Tracheal epithelial cell (primary cell): Measurements from ENCODE around the gene MLEC. TPM values are rescaled to one million over a fixed set of nuclear protein-coding genes. Genes with fewer than 3 reads are reported as not detected.

ENCODE experiments used
- total RNA-seq: library from RNA; depleted of rRNA; stranded (reverse); fragments of >200 nt; gene quantifications from 2 replicates; pipeline ENCODE4 v1.2.1, GENCODE V29; 2014

Gene MLEC, protein sequence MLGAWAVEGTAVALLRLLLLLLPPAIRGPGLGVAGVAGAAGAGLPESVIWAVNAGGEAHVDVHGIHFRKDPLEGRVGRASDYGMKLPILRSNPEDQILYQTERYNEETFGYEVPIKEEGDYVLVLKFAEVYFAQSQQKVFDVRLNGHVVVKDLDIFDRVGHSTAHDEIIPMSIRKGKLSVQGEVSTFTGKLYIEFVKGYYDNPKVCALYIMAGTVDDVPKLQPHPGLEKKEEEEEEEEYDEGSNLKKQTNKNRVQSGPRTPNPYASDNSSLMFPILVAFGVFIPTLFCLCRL
- total RNA-seq: 51.6 and 76.6 TPM in 2 replicates

DNA sequence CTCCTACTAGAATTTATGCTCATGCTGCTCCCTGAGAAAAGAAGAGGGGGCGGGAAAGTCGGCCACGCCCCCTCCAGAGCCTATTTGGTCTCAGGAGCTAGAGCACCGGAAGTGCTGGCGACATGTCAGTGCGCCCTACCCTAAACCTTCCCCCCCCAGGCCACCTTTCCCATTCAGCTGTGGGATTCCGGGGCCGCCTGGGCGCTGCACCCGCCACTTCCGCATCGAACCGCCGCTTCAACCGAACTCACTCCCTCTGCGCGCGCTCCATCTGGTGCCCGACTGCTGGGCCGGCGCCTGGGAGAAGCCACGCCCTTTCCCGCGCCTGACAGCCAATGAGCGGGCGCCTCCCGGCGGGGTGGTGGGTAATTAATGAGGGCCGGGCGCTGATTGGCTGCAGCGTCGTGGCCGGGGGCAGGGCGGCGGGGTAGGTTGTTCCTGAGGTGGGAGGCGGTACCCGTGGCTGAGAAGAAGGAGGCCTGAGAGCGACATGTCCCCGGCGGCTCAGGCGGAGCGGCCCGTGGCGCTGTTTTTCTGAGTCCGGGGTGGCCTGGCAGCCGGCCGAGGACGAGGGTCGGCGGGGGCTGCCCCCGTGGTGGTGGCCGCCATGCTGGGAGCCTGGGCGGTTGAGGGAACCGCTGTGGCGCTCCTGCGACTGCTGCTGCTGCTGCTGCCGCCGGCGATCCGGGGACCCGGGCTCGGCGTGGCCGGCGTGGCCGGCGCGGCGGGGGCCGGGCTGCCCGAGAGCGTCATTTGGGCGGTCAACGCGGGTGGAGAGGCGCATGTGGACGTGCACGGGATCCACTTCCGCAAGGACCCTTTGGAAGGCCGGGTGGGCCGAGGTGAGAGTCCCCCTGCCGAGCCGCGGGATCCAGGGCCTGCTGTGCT is at the start of gene MLEC:
Gene MLEC (plus strand): TSS at position 460 of the 888 bp plus-strand sequence. CDS start 148 bp downstream, at position 608.

GRCh38 chr12:120639771-120640721 is 46.9 kb upstream of the MLEC start, which contains the start of gene CABP1:
TSS of gene CABP1 (plus strand) at chr12:120640626. CDS start at chr12:120640686, 60 bp downstream.

DNA sequence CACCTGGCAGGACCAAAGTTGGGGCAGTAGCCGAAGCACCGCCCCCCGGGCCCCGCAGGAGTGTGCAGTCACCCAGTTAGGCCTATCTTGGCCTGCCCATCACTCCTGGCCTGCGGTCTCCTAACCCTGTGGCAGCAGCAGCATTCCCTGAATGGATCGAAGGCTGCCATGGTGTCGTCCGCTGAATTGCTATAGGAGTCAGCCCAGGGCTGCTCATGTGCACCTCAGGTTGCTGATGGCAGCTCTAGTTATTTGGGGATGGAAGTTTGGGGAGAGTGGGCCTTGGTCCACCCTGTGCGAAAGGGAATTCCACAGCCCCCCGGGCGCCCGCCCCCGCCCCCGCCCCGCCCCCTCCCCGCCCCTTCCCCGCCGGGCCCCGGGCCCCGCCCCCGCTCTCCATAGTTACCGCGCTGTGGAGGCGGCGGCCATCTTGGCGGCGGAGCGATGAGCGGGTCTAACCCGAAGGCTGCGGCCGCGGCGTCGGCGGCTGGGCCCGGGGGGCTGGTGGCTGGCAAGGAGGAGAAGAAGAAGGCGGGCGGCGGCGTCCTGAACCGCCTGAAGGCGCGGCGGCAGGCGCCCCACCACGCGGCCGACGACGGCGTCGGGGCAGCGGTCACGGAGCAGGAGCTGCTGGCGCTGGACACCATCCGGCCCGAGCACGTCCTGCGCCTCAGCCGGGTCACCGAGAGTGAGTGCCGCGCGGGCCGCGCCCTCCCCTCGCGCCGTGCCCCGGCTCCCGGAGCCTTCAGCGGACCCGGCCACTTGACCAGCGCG is 23.3 kb downstream of the MLEC start, which contains the start of gene UNC119B:
Gene UNC119B (plus strand): TSS at position 428 of the 774 bp plus-strand sequence. CDS start 17 bp downstream, at position 445.

DNA sequence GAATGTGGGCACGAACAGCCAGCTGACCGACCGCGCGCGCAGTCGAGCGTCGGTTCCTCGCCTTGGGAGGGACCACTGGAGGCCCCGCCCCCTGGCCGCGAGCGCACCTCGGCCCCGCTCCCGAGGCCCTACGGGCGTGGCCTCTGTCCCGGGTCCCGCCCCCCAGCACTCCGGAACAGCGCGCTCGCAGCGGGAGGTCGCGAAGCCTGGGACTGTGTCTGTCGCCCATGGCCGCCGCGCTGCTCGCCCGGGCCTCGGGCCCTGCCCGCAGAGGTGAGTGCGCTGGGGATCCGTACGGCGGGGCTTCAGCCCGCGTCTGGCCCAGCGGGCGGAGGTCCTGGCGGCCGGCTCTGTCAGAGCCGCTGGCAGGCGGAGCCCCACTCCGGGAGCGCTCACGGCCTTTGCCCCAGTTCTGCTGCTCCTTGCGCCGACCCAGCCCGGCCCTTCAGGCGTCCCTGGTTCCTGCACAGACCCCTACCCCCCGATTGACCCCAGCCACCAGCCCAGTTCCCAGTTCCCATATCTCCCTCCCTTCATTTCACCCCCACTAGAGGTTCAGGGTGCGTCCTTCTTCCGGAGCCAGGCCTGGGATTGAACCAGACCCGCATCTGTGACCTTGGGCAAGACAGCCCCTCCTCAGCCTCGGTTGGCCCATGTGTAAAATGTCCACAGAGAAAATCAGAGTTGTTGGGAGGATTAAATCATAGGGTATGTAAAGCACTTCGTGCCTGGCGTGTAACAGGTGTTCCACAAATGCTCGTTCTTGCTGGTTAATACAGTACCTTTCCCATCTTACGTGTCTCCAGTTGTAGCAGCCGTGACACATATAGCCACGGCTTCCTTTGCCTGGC is 38.9 kb downstream of the MLEC start, which contains the start of gene ACADS:
Gene ACADS (plus strand): TSS at position 168 of the 851 bp plus-strand sequence. CDS start 60 bp downstream, at position 228.

Other genes starting within 250 kb of the MLEC start
- 807 and 1,167 TPM in 2 replicates for gene COX6A1, start 249.0 kb upstream of the MLEC start, total RNA-seq
- 18.8 and 36.0 TPM in 2 replicates for gene TRIAP1, start 240.8 kb upstream of the MLEC start, total RNA-seq
- gene GATC, start 240.7 kb upstream of the MLEC start, total RNA-seq: 19.8 and 32.2 TPM in 2 replicates
- 163 and 276 TPM in 2 replicates for gene SRSF9, start 217.4 kb upstream of the MLEC start, total RNA-seq
- gene DYNLL1, start 191.0 kb upstream of the MLEC start, total RNA-seq: 118 and 186 TPM in 2 replicates
- 24.3 and 28.6 TPM in 2 replicates for gene COQ5, start 158.0 kb upstream of the MLEC start, total RNA-seq
- 101 and 161 TPM in 2 replicates for gene RNF10, start 152.8 kb upstream of the MLEC start, total RNA-seq
- 38.2 and 44.8 TPM in 2 replicates for gene POP5, start 105.7 kb upstream of the MLEC start, total RNA-seq
- gene CABP1, start 46.5 kb upstream of the MLEC start, total RNA-seq: not detected in 2 replicates
- 12.0 and 18.8 TPM in 2 replicates for gene UNC119B, start 23.3 kb downstream of the MLEC start, total RNA-seq
- gene ACADS, start 38.7 kb downstream of the MLEC start, total RNA-seq: 13.4 and 15.2 TPM in 2 replicates
- 5.5 and 9.2 TPM in 2 replicates for gene SPPL3, start 217.2 kb downstream of the MLEC start, total RNA-seq